Measurements from ENCODE around the gene POLD4. TPM values are rescaled to one million over a fixed set of nuclear protein-coding genes. Genes with fewer than 3 reads are reported as not detected.
"Not testable (repeated sequence)": the region's sequence is repeated elsewhere in the genome, so short reads cannot be mapped to it uniquely, and the experiment has no call there.

POLD4 gene
- 100 to 1,000 TPM; 340 to 535 (median 458) TPM for polyA plus RNA-seq (ENCODE audit: low read depth in 6 of 6)

DNA sequence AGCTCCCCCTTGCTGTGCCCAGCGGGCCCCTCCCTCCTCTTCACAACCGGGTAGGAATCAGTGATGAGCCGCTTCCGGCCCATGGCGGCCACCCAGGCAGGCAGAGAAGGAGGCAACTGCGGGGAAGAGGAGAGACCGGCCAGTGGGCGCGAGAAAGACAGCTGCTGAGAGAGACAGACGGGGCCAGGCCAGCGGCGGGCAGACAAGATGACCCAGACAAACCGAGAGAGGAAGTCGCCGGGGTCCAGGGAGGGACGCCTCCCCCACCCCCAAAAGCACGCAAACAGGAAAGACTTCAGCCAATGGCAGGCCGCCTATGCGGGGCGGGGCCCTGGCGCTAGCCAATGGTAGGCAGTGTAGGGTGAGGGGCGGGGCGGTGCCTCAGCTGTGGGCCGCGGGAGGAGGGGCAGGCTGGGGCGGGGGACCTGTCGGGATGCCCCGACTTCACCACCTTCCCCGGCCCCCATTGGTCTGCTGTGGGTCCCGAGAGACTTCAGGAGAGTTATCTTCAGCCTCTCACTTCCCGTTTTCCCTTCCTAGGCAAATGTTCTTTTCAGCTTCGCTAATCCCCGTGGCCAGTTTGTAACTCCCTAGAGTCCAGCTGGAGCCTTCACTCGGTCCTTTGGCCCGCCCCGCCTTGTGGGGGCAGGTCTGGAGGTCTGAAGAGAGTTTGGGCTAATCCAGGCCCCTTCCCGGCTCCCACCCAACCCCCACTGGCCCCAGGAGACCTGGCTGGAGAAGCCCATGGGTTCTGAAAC, at the start of gene POLD4:
Gene POLD4, minus strand, starts transcription at position 230 of the 758 bp plus-strand sequence. Its CDS starts 147 bp downstream, at position 83.
- Mint-ChIP-seq H3K9me3 (no peaks in the 10 kb centered on the region), H3K4me1 (peaks cover 68 to 88% (median 87%) of the 10 kb centered on the region in 3 donors), H3K27ac (peak within 1 kb of the TSS; percentile 94 to 100 (median 98)), H3K27me3 (no peaks in the 10 kb centered on the region), H3K36me3 (no peaks in the 10 kb centered on the region), H3K4me3 (peak within 1 kb of the TSS; percentile 87 to 98 (median 98))
- DNase-seq, result peak; percentile 99
- ATAC-seq (ENCODE audit: low read depth in 2 of 2), result peak; percentile 81

DNA sequence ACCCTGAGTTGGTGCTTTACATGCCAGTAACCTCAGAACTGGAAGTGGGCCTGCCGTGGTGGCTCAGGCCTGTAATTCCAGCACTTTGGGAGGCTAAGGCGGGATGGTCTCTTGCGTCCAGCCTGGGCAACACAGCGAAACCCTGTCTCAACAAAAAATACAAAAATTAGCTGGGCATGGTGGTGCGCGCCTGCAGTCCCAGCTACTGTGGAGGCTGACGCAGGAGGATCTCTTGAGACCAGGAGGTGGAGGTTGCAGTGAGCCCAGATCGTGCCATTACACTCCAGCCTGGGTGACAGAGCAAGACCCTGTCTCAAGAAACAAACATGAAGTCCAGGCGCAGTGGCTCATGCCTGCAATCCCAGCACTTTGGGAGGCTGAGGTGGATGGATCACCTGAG, 49.7 kb upstream of the POLD4 start:
- peaks cover 35 to 80% (median 58%) of the 10 kb centered on the region in 3 donors for H3K4me1 Mint-ChIP-seq
- not testable (repeated sequence) for ATAC-seq (ENCODE audit: low read depth in 2 of 2); H3K9me3 Mint-ChIP-seq; H3K27me3 Mint-ChIP-seq; DNase-seq
- H3K4me3 Mint-ChIP-seq, result peak overlapping the region; percentile 87 to 98 (median 96)
- H3K27ac Mint-ChIP-seq, result peak overlapping the region; percentile 88 to 97 (median 94)
- peaks cover 4 to 16% of the 10 kb centered on the region in 2 donors for H3K36me3 Mint-ChIP-seq

DNA sequence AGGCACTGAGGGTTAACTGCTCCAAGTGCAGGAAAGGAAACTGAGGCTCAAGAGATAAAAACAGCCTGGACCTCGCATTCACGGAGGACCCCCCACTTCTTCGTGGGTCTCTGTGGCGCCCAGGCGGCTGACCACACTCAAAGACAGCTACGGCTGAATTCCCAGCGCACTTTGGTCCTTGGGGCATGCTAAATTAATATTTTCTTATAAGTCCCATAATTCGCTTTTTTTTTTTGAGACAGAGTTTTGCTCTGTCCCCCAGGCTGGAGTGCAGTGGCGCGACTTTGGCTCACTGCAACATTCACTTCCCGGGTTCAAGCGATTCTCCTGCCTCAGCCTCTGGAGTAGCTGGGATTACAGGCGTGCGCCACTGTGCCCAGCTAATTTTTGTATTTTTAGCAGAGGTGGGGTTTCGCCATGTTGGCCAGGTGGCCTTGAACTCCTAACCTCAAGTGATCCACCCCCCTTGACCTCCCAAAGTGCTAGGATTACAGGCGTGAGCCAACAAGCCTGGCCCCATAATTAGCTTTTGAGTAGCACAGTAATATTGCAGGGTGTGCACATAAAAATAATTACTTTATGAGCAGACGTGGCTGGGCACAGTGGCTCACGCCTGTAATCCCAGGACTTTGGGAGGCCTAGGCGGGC, 49.0 kb upstream of the POLD4 start:
- peak overlapping the region in 5 of 6 donors; percentile 84 to 95 (median 88) for H3K27ac Mint-ChIP-seq
- ATAC-seq (ENCODE audit: low read depth in 2 of 2); H3K27me3 Mint-ChIP-seq; DNase-seq; H3K9me3 Mint-ChIP-seq: not testable (repeated sequence)
- peaks cover 4 to 16% of the 10 kb centered on the region in 2 donors for H3K36me3 Mint-ChIP-seq
- peaks cover 34 to 79% (median 58%) of the 10 kb centered on the region in 3 donors for H3K4me1 Mint-ChIP-seq
- H3K4me3 Mint-ChIP-seq, result peak overlapping the region; percentile 87 to 98 (median 94)

DNA sequence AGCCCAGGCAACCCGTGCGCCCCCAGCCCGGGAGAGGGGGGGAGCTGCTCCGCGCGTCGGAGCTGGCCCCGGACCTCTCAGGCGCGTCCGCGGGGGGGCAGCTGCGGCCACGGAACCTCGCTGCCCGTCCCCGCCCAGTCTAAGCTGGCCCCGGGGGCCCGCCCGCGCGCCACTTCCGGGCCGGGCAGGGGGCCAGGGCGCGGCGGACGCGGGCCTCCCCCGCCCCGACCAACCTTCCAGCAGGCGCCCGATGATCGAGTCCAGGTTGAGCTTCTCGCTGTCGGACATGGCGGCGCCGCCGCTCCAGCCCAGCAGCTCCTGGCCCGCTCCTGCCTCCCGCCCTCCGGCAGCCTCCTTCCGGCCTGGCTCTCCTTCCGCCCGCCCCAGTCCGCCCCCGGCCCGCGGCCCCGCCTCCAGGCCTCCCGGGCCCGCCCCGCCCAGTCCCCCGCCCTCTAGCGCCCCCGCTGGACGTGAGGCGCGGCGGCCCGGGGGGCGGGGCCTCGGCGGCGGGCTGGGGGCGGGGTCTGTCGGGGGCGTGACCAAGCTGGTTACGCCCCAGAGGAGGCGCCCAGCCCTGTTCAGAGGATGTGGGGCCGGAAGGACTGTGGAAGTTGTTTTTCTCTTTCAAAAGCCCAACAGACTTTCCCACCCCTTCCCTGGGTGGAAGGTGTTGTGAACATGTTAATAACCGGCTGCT, 48.3 kb upstream of the POLD4 start, which contains the start of gene PPP1CA:
Gene PPP1CA, minus strand, starts transcription at position 364 of the 697 bp plus-strand sequence. Its CDS starts 76 bp downstream, at position 288.
- Mint-ChIP-seq H3K27me3 (no peaks in the 10 kb centered on the region), H3K4me3 (peak within 1 kb of the TSS; percentile 87 to 98 (median 94)), H3K9me3 (no peaks in the 10 kb centered on the region), H3K4me1 (peaks cover 33 to 78% (median 57%) of the 10 kb centered on the region in 3 donors), H3K27ac (peak within 1 kb of the TSS; percentile 79 to 96 (median 91)), H3K36me3 (peaks cover 4 to 15% of the 10 kb centered on the region in 2 donors)
- DNase-seq (peak; percentile 91), ATAC-seq (ENCODE audit: low read depth in 2 of 2) (peak; percentile 73 to 75)

DNA sequence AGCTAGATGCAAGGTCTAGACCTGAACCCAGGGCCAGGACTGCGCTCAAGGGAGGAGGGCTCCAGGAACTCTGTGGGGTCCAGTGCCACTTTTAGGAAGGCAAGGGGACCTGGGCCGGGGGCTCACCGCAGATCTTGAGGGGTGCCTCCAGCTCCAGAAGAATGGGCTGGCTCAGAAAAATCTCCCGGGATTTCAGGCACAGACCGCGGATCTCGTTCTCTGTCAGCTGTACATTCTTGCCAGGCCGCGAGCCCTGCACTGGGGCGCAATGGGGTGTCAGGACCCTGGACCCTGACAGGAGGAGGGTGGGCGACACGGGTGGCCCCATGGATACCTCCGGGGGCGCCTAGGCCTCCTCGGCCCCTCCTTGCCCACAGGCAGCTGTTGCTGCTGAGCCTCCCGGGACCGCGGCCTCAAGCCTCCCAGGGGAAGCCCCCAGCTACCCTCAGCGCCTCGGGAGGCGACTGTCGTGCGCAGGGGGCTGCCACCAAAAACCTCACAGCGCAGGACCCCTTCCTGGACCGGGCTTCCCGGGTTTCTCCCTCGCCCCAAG, 47.7 kb upstream of the POLD4 start:
- ATAC-seq (ENCODE audit: low read depth in 2 of 2) (peak; percentile 4 to 7), DNase-seq (no peak)
- Mint-ChIP-seq H3K27ac (peak overlapping the region in 3 of 6 donors; percentile 61 to 79 (median 61)), H3K4me3 (peak overlapping the region; percentile 81 to 98 (median 90)), H3K27me3 (no peaks in the 10 kb centered on the region), H3K4me1 (peaks cover 31 to 76% (median 56%) of the 10 kb centered on the region in 3 donors), H3K9me3 (no peaks in the 10 kb centered on the region), H3K36me3 (peaks cover 4 to 9% of the 10 kb centered on the region in 2 donors)

DNA sequence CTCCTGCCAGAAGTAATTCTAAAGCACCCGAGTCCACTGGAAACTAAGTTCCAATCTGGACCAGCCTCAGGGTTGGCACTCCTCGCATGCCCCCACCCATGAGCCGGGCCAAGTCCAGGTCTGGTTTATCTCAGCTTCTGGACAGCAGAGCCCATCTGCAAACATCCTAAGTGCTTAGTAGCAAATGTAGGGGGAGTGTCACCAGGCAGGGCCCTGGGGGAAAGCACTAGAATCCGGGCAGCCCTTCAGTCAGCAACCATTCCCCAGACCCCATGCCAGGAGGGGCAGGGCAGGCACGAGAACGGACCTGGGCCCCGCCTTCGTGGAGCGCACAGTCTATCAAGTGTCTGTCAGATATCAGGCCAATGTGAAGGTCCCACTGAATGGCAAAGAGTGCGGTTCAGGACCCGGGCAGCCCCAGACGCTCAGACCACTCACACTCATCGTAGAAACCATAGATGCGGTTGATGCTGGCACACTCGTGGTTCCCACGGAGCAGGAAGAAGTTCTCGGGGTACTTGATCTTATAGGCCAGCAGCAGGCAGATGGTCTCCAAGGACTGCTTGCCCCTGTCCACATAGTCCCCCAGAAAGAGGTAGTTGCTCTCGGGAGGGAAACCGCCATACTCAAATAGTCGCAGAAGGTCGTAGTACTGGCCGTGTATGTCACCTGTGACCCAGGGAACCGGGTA, 47.0 kb upstream of the POLD4 start:
- Mint-ChIP-seq H3K4me1 (peaks cover 31 to 71% (median 51%) of the 10 kb centered on the region in 3 donors), H3K27me3 (no peaks in the 10 kb centered on the region), H3K4me3 (peak overlapping the region; percentile 81 to 98 (median 90)), H3K36me3 (peaks cover 4 to 9% of the 10 kb centered on the region in 2 donors), H3K27ac (peak overlapping the region in 5 of 6 donors; percentile 20 to 79 (median 61)), H3K9me3 (no peaks in the 10 kb centered on the region)
- DNase-seq, result no peak
- ATAC-seq (ENCODE audit: low read depth in 2 of 2), result no peak

DNA sequence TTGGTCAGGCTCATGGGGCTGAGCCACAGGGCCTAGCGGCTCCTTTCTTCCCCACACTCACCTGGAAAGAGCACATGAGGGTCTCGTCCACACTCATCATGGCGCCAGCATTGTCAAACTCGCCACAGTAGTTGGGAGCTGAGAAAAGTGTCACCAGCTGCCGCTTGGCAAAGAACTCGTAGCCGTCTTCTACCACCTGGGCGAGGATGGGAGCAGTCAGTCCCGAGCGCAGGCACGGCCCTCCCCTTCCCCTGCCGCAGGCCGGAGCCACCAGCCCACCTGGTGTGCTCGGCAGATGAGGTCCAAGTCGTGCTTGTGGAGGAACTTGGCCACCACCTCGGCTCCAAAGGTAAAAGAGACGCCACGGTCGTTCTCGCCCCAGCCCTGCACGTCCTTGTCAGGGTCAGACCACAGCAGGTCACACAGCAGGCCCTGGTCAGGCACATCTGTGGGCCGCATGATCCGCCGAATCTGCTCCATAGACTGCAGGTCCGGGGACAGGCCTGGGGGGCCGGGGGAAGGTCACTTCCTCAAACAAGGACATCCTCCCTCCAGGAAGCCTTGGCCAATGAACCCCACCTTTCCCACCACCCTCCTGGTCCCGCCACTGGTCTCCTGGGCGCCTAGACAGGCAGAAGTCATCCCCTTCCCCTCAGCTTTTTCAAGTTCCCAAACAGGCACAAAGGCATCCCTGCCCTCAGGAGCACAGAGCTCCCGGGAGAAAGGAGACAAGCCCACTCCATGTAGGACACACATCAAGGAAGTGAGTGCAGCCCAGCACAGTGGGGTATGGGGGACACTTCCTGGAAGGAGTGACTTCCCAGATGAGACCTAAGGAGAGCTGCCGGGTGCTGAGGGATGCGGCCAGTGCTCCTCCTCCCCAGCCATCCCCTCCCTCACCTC, 45.6 kb upstream of the POLD4 start:
- Mint-ChIP-seq H3K4me1 (peaks cover 26 to 61% (median 41%) of the 10 kb centered on the region in 3 donors), H3K9me3 (no peaks in the 10 kb centered on the region), H3K27me3 (no peaks in the 10 kb centered on the region), H3K4me3 (peak overlapping the region in 6 of 8 donors; percentile 32 to 98 (median 83)), H3K27ac (peak overlapping the region in 1 of 6 donors; percentile 12), H3K36me3 (peaks cover 4 to 6% of the 10 kb centered on the region in 2 donors)
- ATAC-seq (ENCODE audit: low read depth in 2 of 2) (no peak), DNase-seq (no peak)

DNA sequence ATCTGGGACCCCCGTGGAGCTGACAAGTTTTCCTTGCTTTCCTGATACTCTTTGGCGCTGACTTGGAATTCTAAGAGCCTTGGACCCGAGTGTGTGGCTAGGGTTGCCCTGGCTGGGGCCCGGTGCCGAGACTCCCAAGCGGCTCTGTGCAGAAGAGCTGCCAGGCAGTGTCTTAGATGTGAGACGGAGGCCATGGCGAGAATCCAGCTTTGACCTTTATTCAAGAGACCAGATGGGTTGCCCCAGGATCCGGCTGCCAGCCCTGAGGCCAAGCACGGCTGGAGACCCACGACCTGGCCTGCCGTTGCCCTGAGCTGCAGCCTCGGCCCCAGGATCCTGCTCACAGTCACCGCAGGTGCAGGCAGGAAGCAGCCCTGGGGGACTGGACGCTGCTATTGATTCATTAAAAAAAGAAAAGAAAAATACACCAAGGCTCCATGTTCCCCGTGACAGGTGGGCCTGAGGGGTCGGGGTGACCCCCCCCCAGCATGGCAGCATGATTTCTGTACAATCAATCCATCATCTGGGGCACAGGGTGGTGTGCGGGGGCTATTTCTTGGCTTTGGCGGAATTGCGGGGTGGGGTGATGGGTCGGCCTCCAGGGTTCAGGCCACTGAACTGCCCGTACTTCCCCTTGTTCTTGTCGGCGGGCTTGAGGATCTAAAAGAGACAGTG, 44.8 kb upstream of the POLD4 start:
- Mint-ChIP-seq H3K9me3 (no peaks in the 10 kb centered on the region), H3K27me3 (no peaks in the 10 kb centered on the region), H3K27ac (peak overlapping the region in 3 of 6 donors; percentile 4 to 12 (median 11)), H3K36me3 (peaks cover 0 to 4% of the 10 kb centered on the region in 2 donors), H3K4me3 (peak overlapping the region in 5 of 8 donors; percentile 31 to 69 (median 45)), H3K4me1 (peaks cover 24 to 60% (median 41%) of the 10 kb centered on the region in 3 donors)
- ATAC-seq (ENCODE audit: low read depth in 2 of 2), result no peak
- no peak for DNase-seq

DNA sequence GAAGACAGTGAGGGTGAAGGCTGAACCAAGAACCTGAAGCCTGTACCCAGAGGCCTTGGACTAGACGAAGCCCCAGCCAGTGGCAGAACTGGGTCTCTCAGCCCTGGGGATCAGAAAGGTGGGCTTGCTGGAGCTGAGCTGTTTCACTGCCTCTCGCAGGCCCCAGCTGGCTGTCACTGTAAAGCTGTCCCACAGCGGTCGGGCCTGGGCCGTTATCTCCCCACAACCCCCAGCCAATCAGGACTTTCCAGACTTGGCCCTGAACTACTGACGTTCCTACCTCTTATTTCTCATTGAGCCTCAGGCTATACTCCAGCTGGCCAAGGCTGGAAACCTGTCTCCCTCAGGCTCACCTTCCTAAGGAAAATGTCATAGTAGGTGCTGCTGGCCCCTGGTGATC, 44.2 kb upstream of the POLD4 start:
- H3K27ac Mint-ChIP-seq, result peak overlapping the region in 1 of 6 donors; percentile 58
- H3K4me1 Mint-ChIP-seq, result peaks cover 28 to 60% (median 44%) of the 10 kb centered on the region in 3 donors
- H3K27me3 Mint-ChIP-seq, result no peaks in the 10 kb centered on the region
- DNase-seq (no peak), ATAC-seq (ENCODE audit: low read depth in 2 of 2) (no peak)
- peaks cover 0 to 4% of the 10 kb centered on the region in 2 donors for H3K36me3 Mint-ChIP-seq
- peak overlapping the region in 4 of 8 donors; percentile 31 to 69 (median 52) for H3K4me3 Mint-ChIP-seq
- no peaks in the 10 kb centered on the region for H3K9me3 Mint-ChIP-seq

DNA sequence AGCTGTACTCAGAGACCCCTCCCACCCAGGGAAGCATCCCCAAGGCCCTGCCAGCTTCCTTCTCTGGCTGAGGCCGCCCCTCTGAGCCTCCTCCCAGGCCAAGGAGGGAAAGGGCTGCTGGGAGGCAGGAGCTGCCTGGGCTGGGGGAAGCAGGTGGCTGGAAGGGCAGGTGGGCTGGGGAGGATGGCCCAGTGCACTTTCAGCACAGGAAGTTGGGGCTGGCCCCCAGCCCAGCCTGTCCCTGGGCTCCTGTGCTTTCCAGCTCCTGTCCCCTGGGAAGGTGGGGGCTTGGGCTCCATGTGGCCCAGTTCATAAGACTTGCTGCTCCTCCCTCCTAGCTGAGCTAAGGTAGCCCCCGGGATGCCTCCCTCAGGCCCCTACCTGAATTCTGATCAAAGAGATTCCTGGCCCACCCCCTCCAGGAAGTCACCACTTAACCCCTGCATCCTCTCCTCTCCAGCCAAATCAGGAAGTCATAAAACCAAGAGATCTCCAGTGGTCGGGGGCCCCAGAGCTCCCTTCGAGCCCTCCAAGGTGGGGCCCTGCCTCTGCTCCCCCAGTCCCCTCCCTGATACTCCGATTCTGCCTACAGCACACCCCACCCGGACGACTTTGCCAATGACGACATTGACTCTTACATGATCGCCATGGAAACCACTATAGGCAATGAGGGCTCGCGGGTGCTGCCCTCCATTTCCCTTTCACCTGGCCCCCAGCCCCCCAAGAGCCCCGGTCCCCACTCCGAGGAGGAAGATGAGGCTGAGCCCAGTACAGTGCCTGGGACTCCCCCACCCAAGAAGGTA, 43.4 kb upstream of the POLD4 start:
- peaks cover 0 to 4% of the 10 kb centered on the region in 2 donors for H3K36me3 Mint-ChIP-seq
- DNase-seq (no peak), ATAC-seq (ENCODE audit: low read depth in 2 of 2) (no peak)
- H3K9me3 Mint-ChIP-seq, result no peaks in the 10 kb centered on the region
- peak overlapping the region in 4 of 8 donors; percentile 19 to 70 (median 50) for H3K4me3 Mint-ChIP-seq
- H3K4me1 Mint-ChIP-seq, result peaks cover 32 to 58% (median 50%) of the 10 kb centered on the region in 3 donors
- H3K27me3 Mint-ChIP-seq, result no peaks in the 10 kb centered on the region
- H3K27ac Mint-ChIP-seq, result peak overlapping the region; percentile 16 to 82 (median 72)
